GM12878 (cell line): Measurements from ENCODE around the gene BANP. TPM values are rescaled to one million over a fixed set of nuclear protein-coding genes. Genes with fewer than 3 reads are reported as not detected.

ENCODE experiments used
- ATAC-seq: fragments of 200-7000 bp; cut with Tn5 transposase; 3 replicates; pipeline ENCODE4 v1.9.1; 2020; ENCODE audit warnings: mild to moderate bottlenecking, moderate library complexity
- BruUV-seq: library from RNA; stranded (reverse); fragments of 400-500 nt; replicated peaks from 2 replicates; lab custom pipeline; 2021; lab: Mats Ljungman, UMichigan
- CTCF ChIA-PET: fragments of 300-600 bp; sonication (Branson Sonifier 250); formaldehyde crosslinking; extraction: SDS; loops from one replicate; lab custom pipeline; 2021; ENCODE audit warnings: inconsistent platforms; lab: Yijun Ruan, JAX
- POLR2A ChIA-PET: fragments of 350-600 bp; formaldehyde crosslinking; extraction: SDS; loops from one replicate; lab custom pipeline; 2021; ENCODE audit warnings: inconsistent platforms; lab: Charles Lee
- RAD21 ChIA-PET: fragments of 300-600 bp; sonication (Branson Sonifier 250); formaldehyde crosslinking; loops from one replicate; lab custom pipeline; 2023; ENCODE audit warnings: antibody characterized with exemption; ENCODE audit not compliant: unreplicated experiment; lab: Charles Lee
- SMC1A ChIA-PET: fragments of 300-600 bp; sonication (Branson Sonifier 250); formaldehyde crosslinking; loops from one replicate; lab custom pipeline; 2023; ENCODE audit not compliant: unreplicated experiment, uncharacterized antibody; lab: Charles Lee
- DNase-seq: peaks from one replicate; pipeline ENCODE4 v3.0.0-alpha.2; 2011; ENCODE audit warnings: low read depth, low spot score
- FAIRE-seq: peaks from 3 replicates; lab custom pipeline; 2011; peaks lifted over from hg19 to GRCh38; lab: Jason Lieb, UNC
- H2AFZ ChIP-seq: 2 replicates; pipeline ENCODE4 v1.6.0; 2011; ENCODE audit warnings: low read depth, low read length, control low read depth; ENCODE audit not compliant: control insufficient read depth
- H3K27ac ChIP-seq: 2 replicates; pipeline ENCODE4 v1.5.1; 2011; ENCODE audit warnings: control low read depth; ENCODE audit not compliant: control insufficient read depth, insufficient read depth
- H3K27me3 ChIP-seq, 2 experiments: replicated peaks in 1 of 2; 2 replicates each; pipeline versions ENCODE4 v1.6.0 to v1.6.1; 2011; ENCODE audit warnings: low read length in 1 of 2; ENCODE audit not compliant: control insufficient read depth in 2 of 2, insufficient read depth in 2 of 2
- H3K36me3 ChIP-seq, 2 experiments: 2 replicates each; pipeline ENCODE4 v1.5.1; 2011; ENCODE audit warnings: low read length in 1 of 2; ENCODE audit not compliant: control insufficient read depth in 2 of 2, insufficient read depth in 2 of 2
- H3K4me1 ChIP-seq: 2 replicates; pipeline ENCODE4 v1.6.1; 2011; ENCODE audit warnings: mild to moderate bottlenecking, low read length, moderate library complexity, mixed read lengths; ENCODE audit not compliant: control insufficient read depth, insufficient read depth
- H3K4me2 ChIP-seq: 2 replicates; pipeline ENCODE4 v1.6.0; 2011; ENCODE audit warnings: control low read depth; ENCODE audit not compliant: control insufficient read depth, insufficient read depth
- H3K4me3 ChIP-seq: fragments of 200-600 bp; sonication (generic); 2 replicates; pipeline ENCODE4 v1.5.1; 2016
- H3K79me2 ChIP-seq: 2 replicates; pipeline ENCODE4 v1.6.0; 2011; ENCODE audit warnings: low read length; ENCODE audit not compliant: control insufficient read depth, insufficient read depth
- H3K9ac ChIP-seq: 2 replicates; pipeline ENCODE4 v1.8.0; 2011; ENCODE audit warnings: low read length, control low read depth, mixed read lengths; ENCODE audit not compliant: control insufficient read depth, insufficient read depth
- H3K9me3 ChIP-seq: replicated peaks from 3 replicates; pipeline ENCODE4 v1.5.1; 2011; ENCODE audit warnings: mild to moderate bottlenecking, low read length; ENCODE audit not compliant: control insufficient read depth, insufficient read depth
- H4K20me1 ChIP-seq: 2 replicates; pipeline ENCODE4 v1.6.0; 2011; ENCODE audit not compliant: control insufficient read depth, insufficient read depth
- CBX3 ChIP-seq: fragments of 200-600 bp; sonication (generic); IDR thresholded peaks from 2 replicates; pipeline ENCODE4 v1.6.1; 2016; ENCODE audit warnings: low read depth, borderline replicate concordance
- CHD1 ChIP-seq: IDR thresholded peaks from 2 replicates; pipeline ENCODE4 v1.6.1; 2012; ENCODE audit warnings: low read depth, low read length, improper control_type of control experiment
- CHD2 ChIP-seq: IDR thresholded peaks from 2 replicates; pipeline ENCODE4 v1.6.1; 2011; ENCODE audit warnings: low read depth, low read length, improper control_type of control experiment, borderline replicate concordance
- E2F8 ChIP-seq: fragments of 450-650 bp; IDR thresholded peaks from 2 replicates; pipeline ENCODE4 v1.6.1; 2018; ENCODE audit warnings: mild to moderate bottlenecking, low read depth, moderate library complexity; ENCODE audit not compliant: partially characterized antibody
- ZBTB11 ChIP-seq: fragments of 450-650 bp; formaldehyde crosslinking; IDR thresholded peaks from 2 replicates; pipeline ENCODE4 v1.5.0; 2022; ENCODE audit warnings: mild to moderate bottlenecking, missing genetic modification characterization
- ZNF274 ChIP-seq: IDR thresholded peaks from one replicate; pipeline ENCODE4 v1.8.0; 2011; ENCODE audit not compliant: insufficient read length, insufficient read depth
- whole genome bisulfite sequencing: methylation state at CpG from one replicate; pipeline ENCODE4 v1.1.6; 2016; ENCODE audit warnings: low lambda C conversion rate; ENCODE audit not compliant: insufficient replicate concordance, insufficient coverage; ENCODE audit errors: missing lambda C conversion rate; 5-methylcytosine and 5-hydroxymethylcytosine counted together
- in situ Hi-C: fragments of 300-500 bp; cut with MboI; formaldehyde crosslinking; loops from 9 replicates; pipeline ENCODE4 v1.14.3; 2018; ENCODE audit warnings: mixed read lengths
- intact Hi-C: fragments of 100-400 bp; cut with micrococcal nuclease; formaldehyde crosslinking; loops from one replicate; pipeline ENCODE4 v1.14.2; 2022; ENCODE audit not compliant: unreplicated experiment
- polyA plus RNA-seq, 11 experiments: library from polyadenylated mRNA; depleted of rRNA in 4 of 11; unstranded in 6 of 11; stranded (reverse) in 5 of 11; fragments of >200 nt; fragmentation: Nextera tagmentation in 4 of 11; fragmentation: Illumina TruSeq in 1 of 11; extraction: Ambion mirVana in 4 of 11; extraction: Trizol in 1 of 11; gene quantifications; 1 replicate in 1 of 11; 2 replicates in 10 of 11; pipeline versions ENCODE4 v1.2.1 to v1.2.3, GENCODE V29; 2011 to 2016; ENCODE audit warnings: inconsistent platforms in 2 of 11, missing spikeins in 2 of 11, low read depth in 1 of 11
- total RNA-seq, 4 experiments: library from RNA; depleted of rRNA in 3 of 4; stranded (reverse); fragments of >200 nt in 3 of 4; fragmentation: Illumina TruSeq in 1 of 4; extraction: Trizol in 1 of 4; gene quantifications; 2 replicates each; pipeline versions ENCODE4 v1.2.1 to v1.2.3, GENCODE V29; 2013 to 2021

The BANP gene
- total and polyA plus RNA-seq, 10 of the 15 experiments (the other 5 are each of a cell fraction or from before 2014, with no cell fraction given), result 3.9 to 21.9 (median 12.2) TPM

GRCh38 chr16:88007321-88007731, 56.1 kb downstream of the BANP start:
- Histone ChIP-seq H3K4me1 (no peaks in the 10 kb centered on the region), H3K79me2 (no peaks in the 10 kb centered on the region), H3K9ac (no peak overlapping the region), H3K4me2 (no peak overlapping the region), H3K27me3 (no peaks in the 10 kb centered on the region), H3K4me3 (no peak overlapping the region), H2AFZ (no peak overlapping the region), H3K9me3 (no peaks in the 10 kb centered on the region), H3K36me3 (peaks cover 10 to 16% of the 10 kb centered on the region in 2 experiments; a peak in 3 of 4 replicates), H3K27ac (no peak overlapping the region), H4K20me1 (no peaks in the 10 kb centered on the region)
- no TSS peak for BruUV-seq
- intact Hi-C loops, result no loop called here
- FAIRE-seq (no peak), ATAC-seq (no peak), DNase-seq (no peak)
- RAD21 ChIA-PET, result no interaction called here
- WGBS, result 96% methylated on average over 10 of the region's 10 CpGs
- SMC1A ChIA-PET, result no interaction called here
- POLR2A ChIA-PET, result no interaction called here
- in situ Hi-C loops, result no loop called here
- no peak for TF ChIP-seq CBX3
- TF ChIP-seq E2F8, result no peak
- TF ChIP-seq ZNF274, result no peak
- TF ChIP-seq ZBTB11, result no peak
- TF ChIP-seq CHD1, result no peak
- no peak for TF ChIP-seq CHD2
- CTCF ChIA-PET, result no interaction called here
